ENCODE results near the gene TSHB. TPM values are rescaled to one million over a fixed set of nuclear protein-coding genes. Genes with fewer than 3 reads are reported as not detected.

TSHB gene
- total RNA-seq, 1 experiment from 2014 or later, result not detected

DNA sequence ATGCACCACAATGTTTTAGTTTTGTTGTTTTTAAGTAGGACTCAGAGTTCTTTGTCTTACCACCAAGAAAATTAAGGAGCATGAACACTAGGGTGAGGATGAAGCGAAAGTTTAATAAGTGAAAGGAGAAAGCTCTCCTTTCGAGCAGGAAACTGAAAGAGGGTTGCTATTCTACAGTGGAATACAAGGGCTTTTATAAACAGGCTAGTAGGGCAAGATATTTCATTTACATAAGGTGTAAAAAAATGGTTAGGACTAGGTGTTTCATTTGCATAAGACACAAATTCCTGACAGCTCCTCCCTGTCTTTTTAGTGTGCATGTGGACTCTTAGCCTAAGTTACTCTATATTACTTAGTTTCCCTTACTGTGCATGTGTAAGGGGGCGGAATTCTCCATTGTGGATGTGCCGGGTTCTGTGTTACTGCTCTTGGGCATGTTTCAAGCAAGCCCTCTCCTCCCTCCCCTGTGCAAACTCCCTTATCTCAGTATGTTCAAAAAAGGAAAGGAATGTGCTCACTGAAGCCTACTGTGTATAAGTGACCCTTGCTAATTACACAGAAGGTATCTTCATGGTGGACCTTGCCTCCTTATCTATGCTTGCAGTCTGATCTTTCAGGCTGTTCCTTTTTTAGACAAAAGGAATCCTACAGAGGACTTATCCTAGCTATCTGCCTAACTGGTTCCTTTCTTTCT is 7.3 kb downstream of the TSHB start:
- Histone ChIP-seq H3K36me3 (no peaks in the 10 kb centered on the region), H3K4me1 (replicated peaks) (peaks cover 5% of the 10 kb centered on the region; the same call in 1 of the 2 replicates), H3K4me3 (no peak overlapping the region), H3K9me3 (replicated peaks) (no peaks in the 10 kb centered on the region), H3K27ac (no peak overlapping the region), H3K27me3 (replicated peaks) (no peaks in the 10 kb centered on the region)
- no peak for DNase-seq (ENCODE audit: low read depth in 1 of 2, low spot score in 2 of 2)

DNA sequence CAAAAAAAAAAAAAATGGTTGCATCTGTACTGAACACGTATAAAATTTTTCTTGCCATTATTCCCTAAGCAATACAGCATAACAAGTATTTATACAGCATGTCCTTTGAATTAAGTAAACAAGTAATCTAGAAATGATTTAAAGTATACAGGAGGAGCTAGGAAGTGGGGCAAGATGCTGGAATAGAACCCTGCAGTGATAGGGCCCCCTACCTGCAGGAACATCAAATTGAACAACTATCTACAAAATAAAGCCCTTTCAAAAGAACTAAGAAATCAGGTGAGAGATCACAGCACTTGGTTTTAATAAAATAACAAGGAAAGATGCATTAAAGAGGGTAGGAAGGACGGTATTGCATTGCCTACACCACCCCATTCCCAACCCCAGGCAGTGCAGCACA is 10.9 kb downstream of the TSHB start:
- Histone ChIP-seq H3K4me3 (no peak overlapping the region), H3K27me3 (replicated peaks) (no peaks in the 10 kb centered on the region), H3K27ac (no peak overlapping the region), H3K36me3 (no peaks in the 10 kb centered on the region), H3K4me1 (replicated peaks) (peaks cover 5% of the 10 kb centered on the region; the same call in 1 of the 2 replicates), H3K9me3 (replicated peaks) (no peaks in the 10 kb centered on the region)
- DNase-seq (ENCODE audit: low read depth in 1 of 2, low spot score in 2 of 2), result no peak

DNA sequence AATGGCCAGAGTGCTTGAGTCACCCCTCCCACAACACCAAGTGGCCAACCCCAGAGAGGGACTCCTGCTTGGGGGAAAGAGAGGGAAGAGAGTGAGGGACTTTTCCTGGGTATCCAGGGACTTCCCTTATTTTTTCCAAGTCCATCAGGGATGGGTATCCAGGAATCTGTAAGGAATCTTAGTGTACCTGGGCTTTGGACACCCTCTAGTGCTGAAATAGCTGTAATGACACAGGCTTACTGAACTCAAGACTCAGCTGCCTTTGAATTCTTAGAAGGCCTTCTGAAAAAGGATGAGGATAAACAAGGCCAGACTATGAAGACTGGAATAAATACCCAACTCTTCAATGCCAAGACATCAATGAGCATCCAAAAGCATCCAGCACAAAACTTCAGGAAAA is 12.0 kb downstream of the TSHB start:
- Histone ChIP-seq H3K36me3 (no peaks in the 10 kb centered on the region), H3K27me3 (replicated peaks) (no peaks in the 10 kb centered on the region), H3K9me3 (replicated peaks) (no peaks in the 10 kb centered on the region), H3K4me3 (no peak overlapping the region), H3K27ac (no peak overlapping the region), H3K4me1 (replicated peaks) (peaks cover 5% of the 10 kb centered on the region; the same call in 1 of the 2 replicates)
- no peak for DNase-seq (ENCODE audit: low read depth in 1 of 2, low spot score in 2 of 2)

DNA sequence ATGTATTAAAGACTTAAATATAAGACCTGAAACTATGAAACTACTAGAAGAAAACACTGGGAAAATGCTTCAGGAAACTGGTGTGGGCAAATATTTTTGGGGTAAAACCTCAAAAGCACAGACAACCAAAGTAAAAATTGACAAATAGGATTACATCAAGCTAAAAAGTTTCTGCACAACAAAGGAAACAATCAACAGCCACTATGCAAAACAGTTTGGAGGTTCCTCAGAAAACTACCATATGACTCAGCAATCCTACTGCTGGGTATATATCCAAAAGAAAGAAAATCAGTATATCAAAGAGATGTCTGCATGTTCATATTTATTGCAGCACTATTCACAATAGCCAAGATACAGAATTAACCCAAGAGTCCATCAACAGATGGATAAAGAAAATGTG is 17.1 kb downstream of the TSHB start:
- Histone ChIP-seq H3K4me1 (replicated peaks) (no peaks in the 10 kb centered on the region), H3K9me3 (replicated peaks) (no peaks in the 10 kb centered on the region), H3K36me3 (no peaks in the 10 kb centered on the region), H3K27me3 (replicated peaks) (no peaks in the 10 kb centered on the region), H3K27ac (no peak overlapping the region), H3K4me3 (no peak overlapping the region)
- no peak for DNase-seq (ENCODE audit: low read depth in 1 of 2, low spot score in 2 of 2)

DNA sequence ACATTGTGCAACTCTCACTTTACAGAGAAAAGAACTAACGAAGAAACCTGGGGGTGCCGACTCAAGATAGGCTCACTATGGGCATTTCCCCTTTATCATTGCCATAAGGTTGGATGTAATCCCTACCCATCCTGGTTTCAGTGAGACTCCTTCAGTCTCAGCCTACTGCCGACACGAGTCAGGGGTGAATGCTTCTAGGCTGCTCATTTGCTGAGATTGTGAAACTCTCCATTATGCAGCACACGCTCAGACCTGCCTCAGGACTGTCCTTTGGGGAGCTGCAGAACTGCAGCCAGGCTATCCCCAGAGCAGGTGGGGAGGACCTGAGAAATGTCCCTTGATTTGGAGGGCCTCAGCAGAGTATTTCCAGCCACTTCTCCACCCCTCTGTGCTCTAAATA is 22.2 kb downstream of the TSHB start:
- no peaks in the 10 kb centered on the region for H3K27me3 ChIP-seq (replicated peaks)
- no peaks in the 10 kb centered on the region for H3K9me3 ChIP-seq (replicated peaks)

DNA sequence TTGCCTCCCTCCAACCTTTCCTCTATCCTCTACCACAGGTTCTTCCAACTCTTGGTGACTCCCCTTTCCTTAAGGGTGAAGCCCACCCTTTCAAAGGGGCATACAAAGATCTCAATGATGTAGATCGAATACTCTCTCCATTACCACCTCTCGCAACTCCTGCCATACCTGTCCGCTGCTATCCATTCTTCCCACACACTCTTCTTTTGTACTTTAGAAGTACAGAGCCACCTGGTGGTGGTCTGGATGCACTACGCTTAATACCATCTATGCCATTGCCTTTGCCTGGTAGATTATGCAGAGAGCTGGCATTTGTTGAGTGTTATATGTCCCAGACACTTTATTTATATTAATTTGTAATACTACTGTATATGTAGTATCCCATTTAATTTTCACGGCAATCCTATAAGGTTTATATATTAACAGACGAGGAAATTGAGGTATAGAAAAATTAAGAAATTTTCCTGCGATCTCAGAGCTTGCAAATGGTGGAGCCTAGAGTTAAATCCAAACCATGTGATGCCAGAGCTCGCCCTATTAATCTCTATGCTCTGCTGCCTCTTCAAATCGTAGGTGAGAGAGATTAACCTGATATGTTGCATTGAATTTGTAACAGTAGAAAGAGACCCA is 22.9 kb downstream of the TSHB start:
- Histone ChIP-seq H3K27me3 (replicated peaks) (no peaks in the 10 kb centered on the region), H3K36me3 (peaks cover 2% of the 10 kb centered on the region; the same call in 1 of the 2 replicates), H3K27ac (no peak overlapping the region), H3K4me1 (replicated peaks) (peaks cover 21% of the 10 kb centered on the region), H3K9me3 (replicated peaks) (no peaks in the 10 kb centered on the region), H3K4me3 (no peak overlapping the region)
- DNase-seq (ENCODE audit: low read depth in 1 of 2, low spot score in 2 of 2), result peak in 1 of 2 experiments; percentile 53

More for the DNA sequence above, 22.2 kb downstream of the TSHB start:
- no peak for DNase-seq (ENCODE audit: low read depth in 1 of 2, low spot score in 2 of 2)
- H3K4me1 ChIP-seq (replicated peaks), result peaks cover 14% of the 10 kb centered on the region
- no peak overlapping the region for H3K4me3 ChIP-seq
- H3K36me3 ChIP-seq, result no peaks in the 10 kb centered on the region; the same call in 1 of the 2 replicates
- no peak overlapping the region for H3K27ac ChIP-seq

DNA sequence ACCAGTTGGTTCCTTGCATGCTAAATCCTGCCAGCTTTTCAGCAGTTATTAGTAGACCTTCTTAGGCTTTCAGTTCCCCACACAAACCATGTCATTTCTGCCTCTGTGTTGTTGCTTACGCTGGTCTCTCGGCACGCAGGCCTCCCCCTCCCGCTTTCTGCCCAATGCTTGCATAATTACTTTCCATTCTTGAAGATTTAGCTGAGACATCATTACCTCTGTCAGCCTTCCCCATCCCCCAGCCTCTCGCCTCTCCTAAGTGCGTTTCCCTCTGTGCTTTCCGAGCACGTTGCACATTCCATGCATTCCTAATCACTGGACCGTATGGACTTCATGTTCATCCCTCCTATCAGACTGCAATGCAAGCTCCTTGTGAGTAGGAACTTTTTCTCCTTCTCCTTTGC is 26.8 kb downstream of the TSHB start:
- peaks cover 29% of the 10 kb centered on the region for H3K4me1 ChIP-seq (replicated peaks)
- peaks cover 5% of the 10 kb centered on the region; the same call in 1 of the 2 replicates for H3K36me3 ChIP-seq
- H3K4me3 ChIP-seq, result peak overlapping the region; percentile 19
- peak overlapping the region; percentile 80 for H3K27ac ChIP-seq
- H3K27me3 ChIP-seq (replicated peaks), result no peaks in the 10 kb centered on the region
- H3K9me3 ChIP-seq (replicated peaks), result no peaks in the 10 kb centered on the region
- DNase-seq (ENCODE audit: low read depth in 1 of 2, low spot score in 2 of 2), result peak; percentile 93 to 94

DNA sequence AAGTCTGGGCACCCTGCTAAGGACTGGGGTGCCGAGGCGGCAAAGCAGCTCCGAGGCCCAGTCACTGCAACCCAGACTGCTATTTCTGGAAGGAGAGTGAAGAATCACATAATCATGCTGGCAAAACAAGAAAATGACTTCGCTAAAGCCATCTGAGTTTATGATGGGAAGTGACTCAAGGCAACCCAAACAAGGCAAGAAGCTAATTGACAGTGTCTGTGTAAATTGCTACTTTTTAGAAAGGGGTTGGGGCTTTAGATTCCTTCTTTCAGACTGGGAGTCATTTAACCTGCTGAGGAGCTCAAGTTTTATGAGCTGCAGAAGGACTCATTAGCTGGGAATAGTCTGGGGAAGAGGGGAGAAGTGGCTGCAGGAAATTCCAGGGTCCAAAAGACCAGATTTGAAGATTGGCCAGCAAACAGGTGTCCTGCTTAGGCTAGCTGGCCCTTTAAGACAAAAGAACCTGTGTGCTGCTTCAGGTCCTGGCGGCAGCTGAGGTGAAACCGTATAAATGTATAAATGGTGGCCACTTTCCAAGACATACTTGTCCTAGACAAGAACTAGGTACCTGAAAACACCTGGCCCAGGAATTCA is 28.1 kb downstream of the TSHB start:
- Histone ChIP-seq H3K36me3 (peaks cover 5% of the 10 kb centered on the region; the same call in 1 of the 2 replicates), H3K4me3 (no peak overlapping the region), H3K4me1 (replicated peaks) (peaks cover 43% of the 10 kb centered on the region), H3K27me3 (replicated peaks) (no peaks in the 10 kb centered on the region), H3K27ac (peak overlapping the region; percentile 80), H3K9me3 (replicated peaks) (no peaks in the 10 kb centered on the region)
- no peak for DNase-seq (ENCODE audit: low read depth in 1 of 2, low spot score in 2 of 2)

DNA sequence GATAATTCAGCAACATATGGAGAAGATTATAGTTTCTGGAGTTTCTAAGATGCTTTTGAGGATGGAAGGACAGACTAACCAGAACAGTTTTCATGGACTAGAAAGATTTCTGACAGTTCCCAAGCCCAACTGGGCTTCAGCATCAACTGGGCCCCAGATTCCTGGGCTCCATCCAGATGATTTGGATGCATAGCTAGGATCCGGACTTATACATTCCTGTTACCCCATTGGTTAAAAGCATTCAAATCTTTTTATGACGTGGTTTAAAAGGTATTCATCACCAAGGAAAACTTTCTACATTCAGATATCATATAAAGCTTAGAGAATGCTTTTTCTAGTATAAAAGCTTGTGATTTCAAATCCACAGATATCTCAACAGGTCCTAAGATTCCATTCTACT is 29.7 kb downstream of the TSHB start:
- Histone ChIP-seq H3K36me3 (0 out of 2 replicates have a peak, but pooled peaks cover 5% of the 10 kb centered on the region), H3K27ac (no peak overlapping the region), H3K4me1 (replicated peaks) (peaks cover 56% of the 10 kb centered on the region), H3K27me3 (replicated peaks) (no peaks in the 10 kb centered on the region), H3K9me3 (replicated peaks) (no peaks in the 10 kb centered on the region), H3K4me3 (no peak overlapping the region)
- DNase-seq (ENCODE audit: low read depth in 1 of 2, low spot score in 2 of 2), result no peak

DNA sequence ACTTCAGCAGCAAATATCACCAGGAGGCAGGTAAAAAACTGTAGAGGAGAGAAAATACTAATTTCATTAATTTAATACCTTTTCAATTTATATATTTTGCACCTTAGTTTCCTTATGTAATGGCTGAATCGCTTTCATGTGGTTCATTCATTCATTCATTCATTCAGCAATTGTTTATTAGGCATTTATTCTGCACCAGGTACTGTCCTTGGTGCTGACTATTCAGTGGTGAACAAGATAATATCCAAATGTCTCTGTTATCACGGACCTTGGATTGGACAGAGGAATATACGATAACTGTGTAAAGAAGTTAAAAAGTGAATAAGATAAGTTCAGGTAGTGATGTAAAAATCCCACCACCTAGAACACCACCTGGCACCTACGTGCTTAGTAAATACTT is 30.9 kb downstream of the TSHB start:
- no peak for DNase-seq (ENCODE audit: low read depth in 1 of 2, low spot score in 2 of 2)
- Histone ChIP-seq H3K4me1 (replicated peaks) (peaks cover 61% of the 10 kb centered on the region), H3K27ac (no peak overlapping the region), H3K27me3 (replicated peaks) (no peaks in the 10 kb centered on the region), H3K36me3 (0 out of 2 replicates have a peak, but pooled peaks cover 5% of the 10 kb centered on the region), H3K4me3 (no peak overlapping the region), H3K9me3 (replicated peaks) (no peaks in the 10 kb centered on the region)

DNA sequence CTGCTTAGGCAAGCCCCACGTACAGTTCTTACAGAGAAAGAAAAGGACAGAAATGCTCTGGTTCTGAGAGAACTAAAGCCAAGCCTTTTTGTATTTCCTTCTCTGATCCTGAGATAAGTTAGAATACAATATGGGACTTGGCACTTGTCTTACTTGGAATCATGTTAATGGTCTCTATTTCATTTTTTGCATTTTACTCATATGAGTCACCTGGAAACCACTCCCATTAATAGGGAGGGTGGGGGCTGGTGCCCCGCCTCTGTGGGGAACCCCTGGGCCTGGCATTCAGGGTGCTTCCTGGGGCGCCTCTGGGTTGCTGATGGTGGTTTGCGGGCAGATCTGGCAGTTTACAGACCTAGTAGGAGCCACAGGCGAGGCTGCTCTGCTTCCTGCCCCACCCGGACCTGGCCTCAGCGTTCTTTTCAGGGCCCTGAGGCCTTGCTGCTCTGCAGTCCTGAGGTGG is 32.9 kb downstream of the TSHB start:
- Histone ChIP-seq H3K27me3 (replicated peaks) (no peaks in the 10 kb centered on the region), H3K9me3 (replicated peaks) (no peaks in the 10 kb centered on the region), H3K27ac (peak overlapping the region; percentile 99), H3K4me1 (replicated peaks) (peaks cover 48% of the 10 kb centered on the region), H3K36me3 (0 out of 2 replicates have a peak, but pooled peaks cover 2% of the 10 kb centered on the region), H3K4me3 (no peak overlapping the region)
- peak; percentile 96 to 97 for DNase-seq (ENCODE audit: low read depth in 1 of 2, low spot score in 2 of 2)

DNA sequence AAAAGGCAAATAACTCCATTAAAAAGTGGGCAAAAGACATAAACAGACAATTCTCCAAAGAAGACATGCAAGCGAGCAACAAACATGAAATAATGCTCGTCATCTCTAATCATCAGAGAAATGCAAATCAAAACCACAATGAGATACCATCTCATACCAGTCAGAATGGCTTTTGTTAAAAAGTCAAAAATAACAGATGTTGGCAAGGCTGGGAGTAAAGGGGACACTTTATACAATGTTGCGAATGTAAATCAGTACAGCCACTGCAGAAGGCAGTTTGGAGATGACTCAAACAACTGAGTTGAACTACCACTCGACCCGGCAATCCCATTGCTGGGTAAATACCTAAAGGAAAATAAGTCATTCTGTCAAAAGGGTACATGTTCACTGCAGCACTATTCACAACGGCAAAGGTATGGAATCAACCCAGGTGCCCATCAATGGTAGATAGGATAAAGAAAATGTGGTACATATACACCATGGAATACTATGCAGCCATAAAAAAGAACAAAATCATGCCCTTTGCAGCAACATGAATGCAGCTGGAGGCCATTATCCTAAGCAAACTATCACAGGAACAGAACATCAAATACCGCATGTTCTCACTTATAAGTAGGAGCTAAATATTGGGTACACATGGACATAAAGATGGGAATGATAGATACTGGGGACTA is 33.7 kb downstream of the TSHB start:
- DNase-seq (ENCODE audit: low read depth in 1 of 2, low spot score in 2 of 2), result peak; percentile 66 to 91
- no peaks in the 10 kb centered on the region for H3K9me3 ChIP-seq (replicated peaks)
- no peaks in the 10 kb centered on the region for H3K36me3 ChIP-seq
- H3K27me3 ChIP-seq (replicated peaks), result no peaks in the 10 kb centered on the region
- H3K4me3 ChIP-seq, result no peak overlapping the region
- H3K27ac ChIP-seq, result peak overlapping the region; percentile 99
- peaks cover 54% of the 10 kb centered on the region for H3K4me1 ChIP-seq (replicated peaks)

DNA sequence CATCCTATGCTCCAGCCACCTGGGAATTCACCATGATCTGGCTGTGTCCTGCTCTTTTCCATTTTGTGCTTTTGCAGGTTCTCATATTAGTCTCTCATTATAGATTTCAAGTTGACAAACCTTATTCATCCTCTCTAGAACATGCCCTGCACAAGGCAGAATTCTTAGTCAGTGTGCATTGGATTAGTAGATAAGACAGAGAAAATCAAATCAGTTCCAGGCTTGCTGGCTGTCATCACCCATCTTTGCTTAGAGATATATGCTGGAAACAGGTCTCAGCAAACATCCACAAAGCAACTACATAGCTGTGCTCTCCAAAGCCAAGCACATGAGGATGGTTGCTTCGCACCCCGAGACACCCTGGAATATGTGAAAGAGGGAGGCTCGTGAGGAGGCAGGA is 34.8 kb downstream of the TSHB start:
- Histone ChIP-seq H3K36me3 (no peaks in the 10 kb centered on the region), H3K4me3 (no peak overlapping the region), H3K4me1 (replicated peaks) (peaks cover 65% of the 10 kb centered on the region), H3K9me3 (replicated peaks) (no peaks in the 10 kb centered on the region), H3K27ac (no peak overlapping the region), H3K27me3 (replicated peaks) (no peaks in the 10 kb centered on the region)
- DNase-seq (ENCODE audit: low read depth in 1 of 2, low spot score in 2 of 2), result no peak
